ENCODE data around the gene PTBP1.

The PTBP1 gene

DNA sequence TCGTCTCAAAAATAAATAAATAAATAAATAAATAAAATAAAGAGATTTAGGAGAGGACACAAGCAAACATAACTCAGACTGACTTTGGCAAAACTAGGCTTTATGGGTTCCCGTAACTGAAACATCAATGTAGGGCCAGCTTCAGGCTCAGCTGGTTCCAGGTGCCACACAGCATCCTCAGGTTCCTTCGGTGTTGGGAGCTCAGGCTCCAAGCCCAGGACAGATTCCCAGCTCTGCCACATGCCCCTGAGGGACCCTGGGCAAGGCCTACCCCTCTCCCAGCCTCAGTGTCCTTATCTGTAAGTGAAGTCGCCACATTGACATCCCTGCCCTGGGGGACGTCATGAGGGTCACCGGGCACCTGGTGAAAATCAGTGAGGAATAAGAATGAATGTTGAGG, 27.6 kb upstream of the PTBP1 start:
- TF ChIP-seq, protein P1, sequence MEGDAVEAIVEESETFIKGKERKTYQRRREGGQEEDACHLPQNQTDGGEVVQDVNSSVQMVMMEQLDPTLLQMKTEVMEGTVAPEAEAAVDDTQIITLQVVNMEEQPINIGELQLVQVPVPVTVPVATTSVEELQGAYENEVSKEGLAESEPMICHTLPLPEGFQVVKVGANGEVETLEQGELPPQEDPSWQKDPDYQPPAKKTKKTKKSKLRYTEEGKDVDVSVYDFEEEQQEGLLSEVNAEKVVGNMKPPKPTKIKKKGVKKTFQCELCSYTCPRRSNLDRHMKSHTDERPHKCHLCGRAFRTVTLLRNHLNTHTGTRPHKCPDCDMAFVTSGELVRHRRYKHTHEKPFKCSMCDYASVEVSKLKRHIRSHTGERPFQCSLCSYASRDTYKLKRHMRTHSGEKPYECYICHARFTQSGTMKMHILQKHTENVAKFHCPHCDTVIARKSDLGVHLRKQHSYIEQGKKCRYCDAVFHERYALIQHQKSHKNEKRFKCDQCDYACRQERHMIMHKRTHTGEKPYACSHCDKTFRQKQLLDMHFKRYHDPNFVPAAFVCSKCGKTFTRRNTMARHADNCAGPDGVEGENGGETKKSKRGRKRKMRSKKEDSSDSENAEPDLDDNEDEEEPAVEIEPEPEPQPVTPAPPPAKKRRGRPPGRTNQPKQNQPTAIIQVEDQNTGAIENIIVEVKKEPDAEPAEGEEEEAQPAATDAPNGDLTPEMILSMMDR (IDR thresholded peaks at IDR 0.05; ENCODE audit: insufficient read depth, low read length, missing control alignments), result no peak
- no peak for DNase-seq (ENCODE audit: low read depth, low spot score)
- POLR2A ChIA-PET, result no interaction called here
- CTCF ChIA-PET, result interaction anchor here (0.7 to 3.0 kb wide), 23 partner anchors 9 to 413 kb away, joined by 3 to 19 read pairs (median 6); partner anchors contain the start of genes KISS1R, MED16, RNU6-9 and WDR18
- no peak overlapping the region for H3K4me3 ChIP-seq (ENCODE audit: low read depth, low read length)

DNA sequence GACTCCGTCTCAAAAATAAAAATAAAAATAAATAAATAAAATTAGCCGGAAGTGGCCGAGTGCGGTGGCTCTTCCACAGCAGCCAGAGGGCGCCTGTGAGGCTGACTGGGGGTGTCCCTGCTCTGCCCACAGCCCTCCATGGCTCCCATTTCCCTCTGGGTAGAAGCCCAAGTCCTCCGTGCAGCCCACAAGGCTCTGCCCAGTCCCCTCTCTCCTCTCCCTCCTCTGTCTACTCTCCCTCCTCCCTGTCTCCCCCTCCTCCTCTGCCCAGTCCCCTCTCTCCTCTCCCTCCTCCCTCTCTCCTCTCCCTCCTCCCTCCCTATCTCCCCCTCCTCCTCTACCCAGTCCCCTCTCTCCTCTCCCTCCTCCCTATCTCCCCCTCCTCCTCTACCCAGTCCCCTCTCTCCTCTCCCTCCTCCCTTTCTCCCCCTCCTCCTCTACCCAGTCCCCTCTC, 25.9 kb upstream of the PTBP1 start:
- CTCF ChIA-PET, result interaction anchor here (0.8 to 3.0 kb wide), 9 partner anchors 9 to 152 kb away, joined by 3 to 19 read pairs (median 8); no protein-coding TSS in a partner anchor
- DNase-seq (ENCODE audit: low read depth, low spot score), result no peak
- H3K4me3 ChIP-seq (ENCODE audit: low read depth, low read length), result no peak overlapping the region
- TF ChIP-seq, protein P1 (IDR thresholded peaks at IDR 0.05; ENCODE audit: insufficient read depth, low read length, missing control alignments), result peak; percentile 52
- POLR2A ChIA-PET, result no interaction called here

DNA sequence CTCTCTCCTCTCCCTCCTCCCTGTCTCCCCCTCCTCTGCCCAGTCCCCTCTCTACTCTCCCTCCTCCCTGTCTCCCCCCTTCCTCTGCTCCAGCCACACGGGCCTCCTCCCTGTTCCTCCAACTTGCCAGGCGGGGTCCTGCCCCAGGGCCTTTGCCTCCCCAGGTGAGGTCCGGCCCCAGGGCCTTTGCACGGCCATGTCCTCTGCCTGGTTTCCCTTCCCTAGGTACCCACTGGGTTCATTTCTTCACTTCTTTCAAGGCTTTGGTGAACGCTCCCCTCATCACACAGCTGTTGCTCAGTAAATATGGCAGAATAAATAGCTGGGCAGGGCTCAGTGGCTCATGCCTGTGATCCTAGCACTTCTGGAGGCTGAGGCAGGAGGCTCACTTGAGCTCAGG, 25.2 kb upstream of the PTBP1 start:
- no peak for DNase-seq (ENCODE audit: low read depth, low spot score)
- TF ChIP-seq, protein P1 (IDR thresholded peaks at IDR 0.05; ENCODE audit: insufficient read depth, low read length, missing control alignments), result no peak
- CTCF ChIA-PET, result interaction anchor here (0.8 to 1.6 kb wide), 2 partner anchors 91 to 151 kb away, joined by 3 to 4 read pairs; no protein-coding TSS in a partner anchor
- POLR2A ChIA-PET, result no interaction called here
- H3K4me3 ChIP-seq (ENCODE audit: low read depth, low read length), result no peak overlapping the region

DNA sequence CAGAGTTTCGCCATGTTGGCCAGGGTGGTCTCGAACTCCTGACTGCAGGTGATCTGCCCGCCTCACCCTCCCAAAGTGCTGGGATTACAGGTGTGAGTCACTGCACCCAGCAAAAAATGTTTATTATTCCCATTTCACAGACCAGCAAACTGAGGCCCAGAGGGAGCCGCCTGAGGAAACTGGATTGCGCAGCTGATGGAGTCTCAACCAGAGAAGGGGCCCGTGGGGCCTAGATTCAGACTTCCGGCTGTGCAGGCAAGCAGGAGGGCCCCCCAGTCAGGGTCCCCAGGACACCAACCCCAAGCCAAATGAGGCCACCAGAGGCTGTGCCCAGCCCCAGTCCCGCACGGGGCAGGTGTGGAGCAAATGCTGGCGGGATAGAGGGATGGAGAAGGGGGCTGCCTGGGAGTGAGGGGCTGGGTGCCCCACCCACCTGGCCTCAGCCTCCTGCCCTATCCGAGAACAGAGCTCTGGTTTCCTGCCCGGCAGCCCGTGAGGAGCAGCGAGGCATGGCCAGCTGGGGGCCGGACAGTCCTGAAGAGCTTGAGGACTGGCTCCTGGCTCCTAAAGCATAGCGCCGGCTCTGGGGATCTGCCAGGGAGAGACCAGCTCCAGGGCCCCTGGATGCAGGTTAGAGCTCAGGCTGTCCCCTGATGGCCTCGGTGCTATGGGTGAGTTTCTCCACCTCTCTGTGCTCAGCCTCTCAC, 24.4 kb upstream of the PTBP1 start:
- no peak for DNase-seq (ENCODE audit: low read depth, low spot score)
- ChIA-PET POLR2A (no interaction called here), CTCF (interaction anchor here (0.7 to 1.6 kb wide), 5 partner anchors 58 to 151 kb away, joined by 3 to 4 read pairs (median 4); no protein-coding TSS in a partner anchor)
- TF ChIP-seq, protein P1 (IDR thresholded peaks at IDR 0.05; ENCODE audit: insufficient read depth, low read length, missing control alignments), result no peak
- H3K4me3 ChIP-seq (ENCODE audit: low read depth, low read length), result no peak overlapping the region

DNA sequence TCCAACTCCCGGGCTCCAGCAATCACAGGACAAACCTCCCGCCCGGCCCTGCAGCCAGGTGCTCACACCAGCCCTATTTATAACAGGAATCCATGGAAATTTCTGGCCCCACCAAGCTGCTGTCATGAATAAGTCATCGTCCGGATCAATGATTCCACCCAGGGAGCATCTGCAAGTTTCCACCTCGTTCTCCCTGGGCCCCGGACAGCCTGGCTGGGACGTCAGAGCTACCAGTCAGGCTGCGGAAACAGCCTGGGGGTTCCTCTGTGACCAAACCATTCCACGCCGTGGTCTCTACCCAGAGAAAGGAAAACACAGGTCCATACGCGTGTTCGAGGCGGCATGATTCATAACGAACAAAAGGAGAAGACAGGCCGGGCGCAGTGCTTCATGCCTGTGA, 20.7 kb upstream of the PTBP1 start:
- CTCF ChIA-PET, result no interaction called here
- DNase-seq (ENCODE audit: low read depth, low spot score), result no peak
- TF ChIP-seq, protein P1 (IDR thresholded peaks at IDR 0.05; ENCODE audit: insufficient read depth, low read length, missing control alignments), result no peak
- POLR2A ChIA-PET, result no interaction called here
- no peak overlapping the region for H3K4me3 ChIP-seq (ENCODE audit: low read depth, low read length)

DNA sequence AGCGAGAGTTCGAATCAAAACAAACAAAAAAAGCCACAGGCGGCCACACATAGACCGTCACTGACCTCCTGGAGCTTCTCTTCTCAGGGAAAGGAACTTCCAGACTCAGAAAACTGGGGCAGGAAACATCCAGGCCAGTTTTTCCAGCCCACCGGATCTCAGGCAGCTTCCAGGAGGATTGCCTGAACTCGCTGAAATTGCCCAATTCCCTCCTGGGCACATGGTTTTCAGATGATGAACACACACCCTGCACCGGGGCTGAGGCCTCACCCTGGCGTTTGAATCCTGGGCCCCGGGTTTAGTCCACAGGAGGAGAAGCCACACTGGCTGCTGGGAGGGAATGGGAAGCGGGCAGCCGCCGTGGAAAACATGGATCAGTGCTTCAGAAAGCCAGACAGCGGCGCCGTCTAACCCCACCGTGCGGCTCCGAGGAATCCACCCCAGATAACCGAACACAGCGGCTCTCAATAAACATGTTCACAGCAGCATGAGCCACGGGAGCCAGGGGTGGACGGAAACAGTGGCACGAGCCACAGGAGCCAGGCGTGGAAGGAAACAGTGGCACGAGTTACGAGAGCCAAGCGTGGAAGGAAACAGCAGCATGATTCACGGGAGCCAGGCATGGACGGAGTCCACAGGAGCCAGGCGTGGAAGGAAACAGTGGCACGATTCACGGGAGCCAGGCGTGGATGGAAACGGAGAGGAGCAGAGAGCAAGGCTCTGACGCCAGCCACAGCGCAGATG, 18.2 kb upstream of the PTBP1 start:
- ChIA-PET POLR2A (interaction anchor here (0.5 to 1.7 kb wide), 4 partner anchors 18 to 79 kb away, joined by 3 to 7 read pairs (median 4); no protein-coding TSS in a partner anchor), CTCF (interaction anchor here (0.7 to 1.9 kb wide), 3 partner anchors 9 to 144 kb away, joined by 3 to 17 read pairs (median 4); no protein-coding TSS in a partner anchor)
- DNase-seq (ENCODE audit: low read depth, low spot score), result peak; percentile 74
- TF ChIP-seq, protein P1 (IDR thresholded peaks at IDR 0.05; ENCODE audit: insufficient read depth, low read length, missing control alignments), result no peak
- H3K4me3 ChIP-seq (ENCODE audit: low read depth, low read length), result peak overlapping the region; percentile 23
